Inferior parietal cortex (tissue), 1 donor: Measurements from ENCODE around the gene GNAL.
A peak's percentile ranks its signal among the peaks of the same experiment; 100 is the strongest.
"Not testable (repeated sequence)": the region's sequence is repeated elsewhere in the genome, so short reads cannot be mapped to it uniquely, and the experiment has no call there.

Experiments used
- DNase-seq: peaks from one replicate; pipeline ENCODE4 v3.0.0-alpha.2; 2016; ENCODE audit errors: extremely low spot score

The GNAL gene

GRCh38 chr18:11849279-11849678, 160.2 kb downstream of the GNAL start:
- DNase-seq, result no peak

DNA sequence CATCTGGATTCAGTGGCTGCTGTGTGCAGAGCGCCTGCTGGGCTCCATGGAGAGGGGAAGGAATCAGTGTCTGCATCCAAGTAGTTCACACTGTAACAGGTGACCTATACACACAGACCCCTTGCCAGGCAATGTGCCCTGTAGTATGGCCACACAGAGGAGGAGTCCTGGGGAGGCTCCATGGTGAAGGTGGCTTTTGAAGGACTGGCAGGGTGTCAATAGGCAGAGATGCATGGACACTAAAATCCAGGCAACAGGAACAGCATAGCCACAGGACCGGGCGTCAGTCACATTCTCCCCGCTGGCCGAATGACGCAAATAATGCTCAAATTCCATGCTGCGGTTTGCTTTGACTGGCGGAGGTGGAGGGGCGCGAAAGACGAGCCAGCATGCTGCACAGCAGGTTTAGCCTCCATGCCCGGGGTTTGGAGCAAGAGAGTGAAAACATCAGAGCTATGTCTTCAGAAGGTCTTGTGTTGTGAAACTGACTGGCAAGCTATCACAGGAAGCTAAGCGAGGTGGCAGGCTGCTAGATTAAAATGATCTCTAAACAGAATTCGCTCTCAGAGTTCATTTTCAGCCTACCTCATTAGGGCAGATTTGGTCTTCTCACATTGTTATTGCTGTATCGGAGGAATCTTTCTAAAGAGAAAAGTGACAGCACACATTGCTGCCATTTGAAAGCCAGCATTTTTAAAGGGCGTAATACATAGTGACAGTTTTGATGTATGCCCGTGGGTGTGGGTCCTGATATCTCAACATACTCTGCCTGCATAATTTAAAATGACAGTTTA, 161.0 kb downstream of the GNAL start:
- peak; percentile 72 for DNase-seq

- no peak for DNase-seq
Observed at GRCh38 chr18:11850821-11851145, 161.7 kb downstream of the GNAL start.

GRCh38 chr18:11851146-11851805, 162.2 kb downstream of the GNAL start, which contains the start of gene CHMP1B:
CHMP1B (plus strand) TSS chr18:11851413; CDS start chr18:11851512, 99 bp downstream.
- DNase-seq, result peak; percentile 97

GRCh38 chr18:11851806-11852337, 162.8 kb downstream of the GNAL start:
- no peak for DNase-seq

- DNase-seq, result not testable (repeated sequence)
Observed at GRCh38 chr18:11854554-11854953, 165.5 kb downstream of the GNAL start.

GRCh38 chr18:11857177-11857887, 168.3 kb downstream of the GNAL start:
- DNase-seq, result peak; percentile 29

DNA sequence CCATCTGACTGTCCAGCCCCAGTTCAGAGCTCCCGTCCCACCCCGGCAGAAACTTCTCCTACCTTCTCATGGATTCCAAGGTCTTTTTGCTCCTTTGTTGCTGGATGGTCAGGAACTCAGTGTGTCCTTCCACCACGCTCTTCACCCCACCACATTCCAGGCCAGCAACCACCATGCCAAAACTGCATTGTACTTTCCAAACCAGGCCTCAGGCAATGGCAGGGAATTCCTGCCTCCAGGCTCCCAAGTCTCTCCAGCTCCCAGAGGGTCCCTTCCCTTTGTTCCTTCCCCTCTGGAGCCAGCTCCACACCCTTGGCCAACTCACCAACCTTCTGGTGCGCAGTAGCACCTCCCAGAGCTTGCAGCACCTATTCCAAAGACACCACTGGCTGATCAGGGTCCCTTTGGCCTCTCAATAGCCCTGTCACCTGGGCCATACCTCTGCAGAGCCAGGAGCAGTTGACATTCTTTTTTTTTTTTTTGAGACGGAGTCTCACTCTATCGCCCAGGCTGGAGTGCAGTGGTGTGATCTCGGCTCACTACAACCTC, 170.3 kb downstream of the GNAL start:
- DNase-seq, result no peak

GRCh38 chr18:11859903-11860407, 170.9 kb downstream of the GNAL start:
- no peak for DNase-seq

DNA sequence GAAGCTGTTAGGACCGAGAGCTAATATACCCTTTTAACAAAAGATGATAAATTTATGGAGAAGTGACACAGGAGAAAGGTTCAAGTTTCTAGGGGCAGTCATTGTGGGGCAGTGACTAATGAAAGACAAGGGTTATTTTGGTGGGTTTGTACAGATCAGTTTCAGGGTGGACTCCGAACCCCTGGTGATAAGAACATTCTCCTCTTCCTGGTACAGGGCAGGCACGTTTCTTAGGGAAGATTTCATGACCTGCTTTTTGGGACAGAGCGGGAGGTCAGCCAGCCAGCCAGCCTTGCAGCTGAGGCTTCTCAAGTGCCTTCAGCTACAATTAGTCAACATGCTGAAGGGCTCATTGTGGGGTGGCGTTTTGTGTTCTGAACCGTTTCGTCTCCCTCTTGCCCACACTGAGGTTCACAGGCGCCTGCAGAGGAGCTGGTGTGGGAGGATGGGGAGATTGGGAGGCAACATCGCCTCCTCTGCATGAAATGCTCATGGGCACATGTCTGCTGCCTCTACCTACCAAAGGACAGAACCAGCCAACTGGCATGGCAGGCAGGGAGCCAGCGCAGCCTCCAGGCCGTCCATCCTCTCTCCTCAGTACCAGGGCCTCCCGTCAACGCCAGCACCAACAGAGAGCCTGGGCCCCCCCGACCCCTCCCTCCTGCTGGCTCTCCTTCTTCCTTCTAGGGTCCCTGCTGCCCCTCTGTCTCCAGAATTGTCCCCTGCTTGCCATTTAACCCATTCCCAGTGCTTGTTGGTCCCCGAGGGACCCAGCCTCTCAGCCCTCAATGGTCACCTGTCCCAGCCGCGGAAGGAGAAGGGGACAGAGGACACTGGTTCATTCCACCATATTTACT, 171.8 kb downstream of the GNAL start:
- no peak for DNase-seq

DNA sequence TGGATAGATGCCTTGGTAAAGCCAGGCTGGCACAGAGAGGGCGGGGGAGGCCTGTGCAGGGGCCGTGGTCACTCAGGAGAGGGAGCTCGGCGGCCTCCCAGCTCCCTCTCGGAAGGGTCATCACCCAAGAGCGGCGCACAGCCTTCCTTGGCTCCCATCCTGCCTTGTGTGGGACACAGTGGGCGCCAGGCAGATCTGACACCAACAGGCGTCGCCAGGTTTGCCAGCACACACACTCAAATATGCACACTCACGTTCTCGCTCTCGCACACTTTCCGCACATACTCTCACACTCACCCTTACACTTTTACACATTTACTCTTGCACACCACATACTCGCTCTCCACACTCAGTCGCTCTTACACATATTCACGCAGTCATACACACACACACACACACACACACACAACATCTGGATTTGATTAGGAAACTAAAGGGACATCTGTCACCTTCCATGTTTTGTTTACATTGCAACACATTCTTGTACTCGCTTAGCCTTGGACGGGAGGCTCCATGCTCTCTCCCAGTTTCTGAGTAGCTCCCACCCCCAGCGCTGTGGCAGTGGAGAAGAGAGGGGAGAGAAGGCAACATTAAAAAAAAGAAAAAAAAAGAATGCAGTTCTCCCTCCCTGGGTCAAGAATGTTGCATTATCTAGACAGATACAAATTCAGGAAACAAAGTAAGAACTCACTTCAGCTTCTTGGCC, 172.7 kb downstream of the GNAL start:
- no peak for DNase-seq

DNA sequence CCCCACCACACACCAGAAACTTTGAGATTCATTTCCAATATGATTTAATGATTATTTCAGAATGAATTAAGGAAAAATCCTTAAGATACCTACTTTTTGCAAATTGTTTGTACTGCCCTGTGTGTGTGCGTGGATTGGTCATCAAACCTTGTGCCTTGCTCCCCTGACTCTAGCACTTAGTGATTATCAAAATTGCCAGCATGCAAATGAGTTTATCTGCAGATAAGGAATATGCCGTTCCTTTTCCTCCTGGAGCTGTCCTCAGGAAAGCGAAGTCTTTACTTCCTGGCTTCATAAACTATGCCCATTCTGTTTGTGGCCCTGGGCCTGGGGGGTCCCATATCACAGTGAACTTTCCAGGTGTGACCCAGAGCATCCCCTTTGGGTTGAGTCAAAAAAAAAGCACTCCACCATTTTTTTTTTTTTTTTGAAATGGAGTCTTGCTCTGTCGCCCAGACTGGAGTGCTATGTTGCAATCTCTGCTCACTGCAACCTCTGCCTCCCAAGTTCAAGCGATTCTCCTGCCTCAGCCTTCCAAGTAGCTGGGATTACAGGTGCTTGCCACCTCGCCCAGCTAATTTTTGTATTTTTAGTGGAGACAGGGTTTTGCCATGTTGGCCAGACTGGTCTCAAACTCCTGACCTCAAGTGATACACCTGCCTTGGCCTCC, 173.5 kb downstream of the GNAL start:
- no peak for DNase-seq

DNA sequence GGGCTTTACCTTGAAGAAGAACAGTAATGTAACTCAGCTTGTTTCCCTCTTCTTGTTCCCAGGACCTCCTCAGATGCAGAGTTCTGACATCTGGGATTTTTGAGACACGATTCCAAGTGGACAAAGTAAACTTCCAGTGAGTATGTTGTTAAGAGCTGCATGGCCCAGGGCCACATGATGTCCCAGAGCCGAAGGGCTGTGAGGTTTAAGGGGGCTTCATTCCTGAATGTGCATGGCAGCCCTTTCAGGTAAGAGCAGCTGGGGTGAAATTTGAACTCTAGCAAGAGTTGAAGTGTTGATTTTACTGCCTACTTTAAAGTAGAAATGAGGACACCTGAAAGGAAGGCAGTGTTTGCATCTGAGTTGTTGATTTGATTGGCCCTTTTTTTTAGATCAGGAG, 175.4 kb downstream of the GNAL start:
- DNase-seq, result no peak

- DNase-seq, result no peak
Observed at GRCh38 chr18:11865071-11865470, 176.0 kb downstream of the GNAL start.

DNA sequence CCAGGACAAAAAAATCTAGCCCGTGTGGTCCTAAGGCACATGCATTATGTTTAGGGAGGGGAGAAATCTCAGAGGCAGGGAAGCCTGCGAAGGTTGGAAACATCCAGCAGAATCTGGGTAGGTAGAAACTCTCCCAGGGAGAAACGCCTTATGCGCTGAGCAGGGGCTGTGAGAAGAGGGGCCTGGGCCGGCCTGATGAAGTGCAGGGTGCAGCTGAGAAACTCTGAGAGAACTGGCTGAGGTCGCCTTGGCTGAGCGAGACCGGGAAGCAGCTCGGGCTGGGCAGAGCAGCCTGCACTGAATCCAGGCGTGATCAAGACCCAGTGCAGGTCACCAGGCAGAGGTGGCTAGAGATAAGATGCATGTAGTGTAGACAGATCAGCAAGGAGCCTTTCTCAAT, 177.3 kb downstream of the GNAL start:
- no peak for DNase-seq

- DNase-seq, result no peak
Observed at GRCh38 chr18:11866764-11867163, 177.7 kb downstream of the GNAL start.

- no peak for DNase-seq
Observed at GRCh38 chr18:11868230-11868629, 179.2 kb downstream of the GNAL start.

GRCh38 chr18:11871501-11871900, 182.4 kb downstream of the GNAL start:
- no peak for DNase-seq

DNA sequence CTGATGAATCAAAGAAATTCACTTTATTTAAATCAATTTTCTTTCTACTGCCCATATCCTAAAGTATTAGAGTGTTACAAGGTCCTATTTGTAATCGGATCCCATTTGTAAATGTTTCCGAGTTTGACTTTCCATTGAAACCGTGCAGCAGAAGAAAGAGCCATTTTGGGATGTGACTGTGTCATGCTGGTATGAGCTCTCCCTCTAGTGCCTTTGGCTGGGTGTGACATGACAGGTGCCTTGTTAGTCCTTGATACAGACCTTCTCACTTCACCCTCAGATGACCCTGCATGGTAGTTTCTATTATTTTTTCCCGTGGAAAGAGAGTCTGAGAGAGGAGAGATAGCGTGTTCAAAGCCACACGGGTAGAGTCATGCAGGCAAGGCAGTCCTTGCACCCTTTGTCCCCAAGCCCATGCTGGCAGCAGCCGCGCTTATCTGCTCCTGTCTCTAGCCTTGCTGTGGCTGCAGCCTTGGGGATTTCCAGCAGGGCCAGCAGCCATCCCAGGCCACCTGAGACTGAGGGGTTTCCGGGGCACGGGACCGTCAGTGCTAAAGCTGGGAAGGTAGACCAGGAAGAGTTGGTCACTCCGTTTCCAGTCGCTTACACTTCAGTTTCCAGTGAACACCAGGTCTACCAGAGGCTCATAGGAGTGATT, 183.5 kb downstream of the GNAL start:
- DNase-seq, result no peak
